Keratinocyte (primary cell): ENCODE data around the gene PLXND1.

Experiments used
- EZH2 ChIP-seq: IDR thresholded peaks from one replicate; pipeline ENCODE4 v1.6.1; 2012; ENCODE audit warnings: inconsistent platforms, mild to moderate bottlenecking, low read length, moderate library complexity
- TF ChIP-seq, protein P1 (sequence below), 3 experiments: IDR thresholded peaks in 1 of 3; conservative IDR thresholded peaks in 1 of 3; optimal IDR thresholded peaks in 1 of 3; 2 replicates in 2 of 3; 3 replicates in 1 of 3; pipeline versions ENCODE3 to v1.5.1; 2011; ENCODE audit warnings: low read length in 3 of 3, mild to moderate bottlenecking in 3 of 3, moderate library complexity in 2 of 3, control low read depth in 1 of 3, inconsistent platforms in 1 of 3; ENCODE audit not compliant: insufficient read depth in 2 of 3; ENCODE audit errors: extremely low read depth in 1 of 3

DNA sequence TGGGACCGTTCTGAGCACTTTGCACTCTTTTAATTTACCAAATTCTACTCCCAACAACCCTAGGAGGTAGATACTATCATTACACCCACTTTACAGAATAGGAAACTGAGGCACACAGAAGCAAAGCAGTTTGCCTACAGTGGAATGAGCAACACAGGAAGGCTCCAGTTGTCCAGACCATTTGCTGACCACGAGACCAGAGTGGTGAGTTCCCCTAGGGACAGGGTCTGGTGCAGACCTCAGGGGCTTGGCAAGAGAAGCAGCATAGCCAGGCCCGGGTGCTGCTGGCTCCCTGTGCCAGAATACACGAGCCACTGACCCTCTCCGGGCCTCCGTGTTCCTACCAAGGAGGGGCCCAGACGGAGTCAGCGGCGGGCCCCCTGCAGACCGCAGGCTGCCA is 26.5 kb downstream of the PLXND1 start:
- TF ChIP-seq, protein P1, sequence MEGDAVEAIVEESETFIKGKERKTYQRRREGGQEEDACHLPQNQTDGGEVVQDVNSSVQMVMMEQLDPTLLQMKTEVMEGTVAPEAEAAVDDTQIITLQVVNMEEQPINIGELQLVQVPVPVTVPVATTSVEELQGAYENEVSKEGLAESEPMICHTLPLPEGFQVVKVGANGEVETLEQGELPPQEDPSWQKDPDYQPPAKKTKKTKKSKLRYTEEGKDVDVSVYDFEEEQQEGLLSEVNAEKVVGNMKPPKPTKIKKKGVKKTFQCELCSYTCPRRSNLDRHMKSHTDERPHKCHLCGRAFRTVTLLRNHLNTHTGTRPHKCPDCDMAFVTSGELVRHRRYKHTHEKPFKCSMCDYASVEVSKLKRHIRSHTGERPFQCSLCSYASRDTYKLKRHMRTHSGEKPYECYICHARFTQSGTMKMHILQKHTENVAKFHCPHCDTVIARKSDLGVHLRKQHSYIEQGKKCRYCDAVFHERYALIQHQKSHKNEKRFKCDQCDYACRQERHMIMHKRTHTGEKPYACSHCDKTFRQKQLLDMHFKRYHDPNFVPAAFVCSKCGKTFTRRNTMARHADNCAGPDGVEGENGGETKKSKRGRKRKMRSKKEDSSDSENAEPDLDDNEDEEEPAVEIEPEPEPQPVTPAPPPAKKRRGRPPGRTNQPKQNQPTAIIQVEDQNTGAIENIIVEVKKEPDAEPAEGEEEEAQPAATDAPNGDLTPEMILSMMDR (optimal IDR thresholded peaks at IDR 0.05 in 1 of 3, IDR thresholded peaks at IDR 0.05 in 1 of 3, conservative IDR thresholded peaks at IDR 0.05 in 1 of 3; ENCODE audit: extremely low read depth in 1 of 3, insufficient read depth in 2 of 3, low read length in 3 of 3): no peak
- no peak for TF ChIP-seq EZH2
